Measurements from ENCODE around the gene TMEM270. TPM values are rescaled to one million over a fixed set of nuclear protein-coding genes. Genes with fewer than 3 reads are reported as not detected.
A peak's percentile ranks its signal among the peaks of the same experiment; 100 is the strongest.
"Not testable (repeated sequence)": the region's sequence is repeated elsewhere in the genome, so short reads cannot be mapped to it uniquely, and the experiment has no call there.

Gene TMEM270, protein sequence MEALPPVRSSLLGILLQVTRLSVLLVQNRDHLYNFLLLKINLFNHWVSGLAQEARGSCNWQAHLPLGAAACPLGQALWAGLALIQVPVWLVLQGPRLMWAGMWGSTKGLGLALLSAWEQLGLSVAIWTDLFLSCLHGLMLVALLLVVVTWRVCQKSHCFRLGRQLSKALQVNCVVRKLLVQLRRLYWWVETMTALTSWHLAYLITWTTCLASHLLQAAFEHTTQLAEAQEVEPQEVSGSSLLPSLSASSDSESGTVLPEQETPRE
- not detected in 2 replicates for total RNA-seq
- polyA plus RNA-seq (2012), result not detected

DNA sequence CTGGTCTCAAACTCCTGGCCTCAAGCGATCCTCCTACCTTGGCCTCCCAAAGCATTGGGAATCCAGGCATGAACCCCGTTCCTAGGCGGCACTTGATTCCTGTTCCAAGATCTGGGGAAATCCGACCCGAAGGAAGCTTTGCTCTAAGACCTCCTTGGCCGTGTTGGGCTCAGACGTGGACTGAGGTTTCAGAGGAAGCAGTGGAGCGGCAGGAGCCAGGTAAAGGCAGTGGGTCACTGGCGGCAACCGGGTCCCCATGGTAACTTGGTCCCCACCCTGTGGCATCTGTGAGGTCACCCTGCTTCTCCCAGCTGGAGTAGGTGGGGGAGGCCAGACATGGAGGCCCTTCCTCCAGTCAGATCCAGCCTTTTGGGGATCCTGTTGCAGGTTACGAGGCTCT lies at the start of gene TMEM270:
Gene TMEM270 (plus strand): TSS at position 301 of the 400 bp plus-strand sequence. CDS start 36 bp downstream, at position 337.
- DNase-seq (ENCODE audit: low read depth), result no peak

GRCh38 chr7:73811760-73812168 lies 49.2 kb upstream of the TMEM270 start:
- peak; percentile 60 for DNase-seq (ENCODE audit: low read depth)

GRCh38 chr7:73812996-73813395 lies 48.0 kb upstream of the TMEM270 start:
- no peak for DNase-seq (ENCODE audit: low read depth)

DNA sequence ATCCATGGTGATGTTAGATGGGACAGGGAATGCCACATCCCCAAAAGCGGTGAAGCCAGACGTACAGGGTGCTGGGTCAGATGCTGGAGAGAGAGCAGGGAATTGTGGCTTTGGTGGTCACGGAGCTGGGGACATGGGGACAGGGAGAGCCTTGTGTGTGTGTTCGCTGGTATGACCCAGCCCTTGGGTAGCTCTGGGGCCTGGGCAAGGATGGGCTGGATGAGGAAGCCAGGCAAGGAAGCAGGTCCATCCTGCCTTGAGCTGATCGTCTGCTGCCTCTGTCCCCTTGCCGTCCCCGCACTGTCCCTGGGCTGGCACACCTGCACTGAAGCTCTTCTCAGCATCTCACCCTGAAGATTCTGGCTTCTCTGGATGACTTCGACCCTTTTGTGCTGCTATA lies 45.5 kb upstream of the TMEM270 start:
- no peak for DNase-seq (ENCODE audit: low read depth)

DNA sequence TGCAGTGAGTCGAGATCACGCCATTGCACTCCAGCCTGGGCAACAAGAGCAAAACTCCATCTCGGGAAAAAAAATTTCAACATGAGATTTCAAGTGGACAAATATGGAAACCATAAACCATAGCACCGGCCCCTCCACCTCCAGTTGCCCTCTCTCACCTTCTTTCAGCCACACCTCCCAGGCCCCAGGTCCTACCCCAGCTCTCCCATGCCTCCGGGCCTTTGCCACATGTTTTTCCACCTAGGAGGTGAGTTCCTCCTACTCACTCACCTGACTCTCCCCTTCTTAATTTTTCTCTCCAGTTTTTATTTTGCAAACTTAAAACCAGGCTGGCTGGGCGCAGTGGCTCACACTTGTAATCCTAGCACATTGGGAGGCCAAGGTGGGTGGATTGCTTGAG lies 43.8 kb upstream of the TMEM270 start:
- DNase-seq (ENCODE audit: low read depth), result no peak

DNA sequence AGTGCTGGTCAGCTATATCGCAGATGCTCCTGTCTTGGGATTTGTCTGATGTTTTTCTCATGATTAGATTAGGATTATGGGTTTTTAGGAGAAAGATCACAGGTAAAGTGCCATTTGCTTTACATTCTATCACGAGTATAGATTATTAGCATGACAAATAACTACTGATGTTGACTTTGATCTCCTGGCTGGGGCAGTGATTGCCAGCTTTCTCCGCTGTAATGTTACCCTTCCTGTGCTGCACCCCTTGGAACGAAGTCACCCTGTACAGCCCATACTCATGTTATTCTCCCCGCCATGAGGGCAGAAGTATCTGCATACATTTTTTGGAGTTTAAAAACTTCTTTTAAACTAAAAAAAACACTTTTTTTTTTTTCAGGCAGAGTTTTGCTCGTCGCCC lies 40.9 kb upstream of the TMEM270 start:
- no peak for DNase-seq (ENCODE audit: low read depth)

- DNase-seq (ENCODE audit: low read depth), result not testable (repeated sequence)
These were observed 39.2 kb upstream of the TMEM270 start for GRCh38 chr7:73821597-73822285.

DNA sequence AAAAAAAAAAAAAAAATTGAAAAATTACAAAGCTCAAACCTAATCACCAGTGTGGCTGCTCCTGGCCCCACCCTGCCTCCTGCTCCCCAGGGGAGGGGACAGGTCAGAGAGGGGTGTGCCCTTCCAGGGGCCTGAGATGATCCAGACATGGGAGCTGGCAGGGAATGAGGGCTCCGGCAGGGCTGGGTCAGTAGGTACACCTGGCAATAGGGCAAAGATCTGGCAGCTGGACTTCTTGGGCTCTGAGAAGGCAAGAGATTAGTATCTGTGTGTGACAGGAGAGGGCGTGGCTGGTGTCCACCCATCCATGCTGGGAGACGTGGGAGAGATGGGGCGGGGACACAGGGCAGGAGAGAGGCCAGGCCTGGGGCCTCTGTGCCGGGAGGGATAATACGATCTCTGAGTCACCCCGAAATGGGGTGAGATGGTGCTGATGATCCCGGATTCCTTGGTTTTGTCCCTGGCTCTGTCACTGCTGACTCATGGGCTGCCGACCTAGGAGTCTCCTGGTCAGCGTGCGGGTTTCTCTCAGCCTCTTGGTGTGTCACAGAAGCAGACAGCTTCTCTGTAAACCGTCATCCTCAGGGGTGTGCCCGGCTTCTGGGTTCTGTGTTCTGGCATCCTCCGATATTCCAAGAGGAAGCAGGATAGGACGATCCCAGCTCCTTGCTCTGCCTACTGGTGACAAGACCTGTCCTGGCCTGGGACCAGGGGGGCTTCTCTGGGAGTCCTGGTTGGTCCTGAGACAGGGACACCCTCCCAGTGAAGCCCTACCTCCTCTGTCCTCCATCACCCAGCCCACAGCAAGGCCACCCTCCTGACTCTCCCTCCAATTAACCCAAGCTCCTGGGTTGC lies 38.4 kb upstream of the TMEM270 start:
- peak; percentile 97 for DNase-seq (ENCODE audit: low read depth)

DNA sequence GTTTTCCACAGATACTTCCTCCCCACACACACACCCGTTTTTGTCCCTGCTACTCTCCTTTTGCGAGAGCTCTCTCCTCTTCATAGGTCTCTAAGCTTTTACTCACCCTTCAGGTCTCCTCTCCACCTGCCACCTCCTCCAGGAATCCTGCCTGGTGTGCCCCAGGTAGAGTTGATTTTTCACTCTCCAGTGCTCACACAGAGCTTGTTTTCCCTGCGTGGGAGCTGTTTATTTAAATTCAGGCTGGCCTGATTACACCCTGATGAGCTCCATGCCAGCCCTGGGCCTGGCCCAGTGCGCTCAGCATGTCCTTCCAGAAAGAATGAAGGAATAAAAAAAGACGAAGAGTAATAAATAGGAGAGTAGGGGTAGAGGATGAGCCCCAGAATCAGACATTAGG lies 37.7 kb upstream of the TMEM270 start:
- DNase-seq (ENCODE audit: low read depth), result no peak

DNA sequence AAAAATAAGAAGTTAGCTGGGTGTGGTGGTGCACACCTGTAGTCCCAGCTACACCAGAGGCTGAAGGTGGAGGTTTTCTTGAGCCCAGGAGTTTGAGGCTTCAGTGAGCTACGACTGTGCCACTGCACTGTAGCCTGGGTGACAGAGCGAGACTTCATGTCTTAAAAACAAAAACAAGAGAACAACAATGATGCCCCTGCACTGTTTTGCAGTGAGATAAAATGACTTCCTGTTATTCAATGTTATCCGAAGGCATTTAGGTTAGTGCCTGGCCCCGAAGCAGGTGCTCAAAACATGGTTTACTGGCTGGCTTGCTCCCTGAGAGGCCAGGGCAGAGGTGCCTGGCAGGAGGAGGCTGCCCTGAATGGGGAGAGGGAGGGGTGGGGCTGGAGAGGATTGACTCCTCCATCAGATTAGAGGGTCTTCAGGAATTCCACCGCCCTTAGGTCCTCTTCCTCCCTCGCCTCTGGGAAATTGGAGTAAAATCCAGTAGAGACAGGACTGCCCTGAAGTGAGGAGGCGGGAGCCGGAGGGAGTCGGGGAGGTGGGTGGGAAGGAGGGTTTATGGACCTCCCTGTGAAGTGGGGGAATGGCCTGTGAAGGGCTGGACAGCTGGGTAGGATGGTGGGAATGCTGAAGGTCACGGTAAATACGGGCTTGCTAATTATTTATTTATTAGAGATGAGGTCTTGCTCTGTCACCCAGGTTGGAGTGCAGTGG lies 36.9 kb upstream of the TMEM270 start:
- no peak for DNase-seq (ENCODE audit: low read depth)

GRCh38 chr7:73824986-73825385 lies 36.0 kb upstream of the TMEM270 start:
- no peak for DNase-seq (ENCODE audit: low read depth)

- DNase-seq (ENCODE audit: low read depth), result peak; percentile 48
These were observed 33.3 kb upstream of the TMEM270 start for GRCh38 chr7:73827567-73828106.

DNA sequence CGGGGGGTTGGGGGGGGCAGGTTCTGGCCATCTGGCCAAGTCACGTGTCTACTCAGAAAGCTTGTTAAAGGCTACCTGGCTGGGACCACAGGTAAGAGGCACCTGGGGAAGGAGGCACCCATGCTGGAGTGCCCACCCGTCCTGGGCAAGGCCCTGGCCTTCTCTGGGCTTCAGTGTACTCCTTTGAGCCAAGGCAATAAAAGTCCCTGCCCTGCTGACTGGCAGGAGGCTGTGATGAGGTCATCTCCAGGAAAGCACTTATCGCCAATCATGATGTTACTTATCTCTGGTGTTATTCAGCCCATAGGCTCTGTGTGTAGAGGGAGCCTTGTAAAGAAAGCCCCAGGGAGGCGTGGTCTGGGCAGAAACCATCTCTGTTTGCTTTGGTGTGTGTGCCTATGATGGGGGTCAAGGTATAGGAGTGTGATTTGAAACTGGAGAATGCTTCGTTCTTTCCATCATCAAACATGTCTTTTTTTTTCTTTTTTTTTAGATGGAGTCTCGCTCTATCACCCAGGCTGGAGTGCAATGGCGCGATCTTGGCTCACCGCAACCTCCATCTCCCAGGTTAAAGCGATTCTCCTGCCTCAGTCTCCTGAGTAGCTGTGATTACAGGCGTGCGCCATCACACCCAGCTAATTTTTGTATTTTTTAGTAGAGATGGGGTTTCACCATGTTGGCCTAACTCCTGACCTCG lies 32.7 kb upstream of the TMEM270 start:
- DNase-seq (ENCODE audit: low read depth), result peak; percentile 39

DNA sequence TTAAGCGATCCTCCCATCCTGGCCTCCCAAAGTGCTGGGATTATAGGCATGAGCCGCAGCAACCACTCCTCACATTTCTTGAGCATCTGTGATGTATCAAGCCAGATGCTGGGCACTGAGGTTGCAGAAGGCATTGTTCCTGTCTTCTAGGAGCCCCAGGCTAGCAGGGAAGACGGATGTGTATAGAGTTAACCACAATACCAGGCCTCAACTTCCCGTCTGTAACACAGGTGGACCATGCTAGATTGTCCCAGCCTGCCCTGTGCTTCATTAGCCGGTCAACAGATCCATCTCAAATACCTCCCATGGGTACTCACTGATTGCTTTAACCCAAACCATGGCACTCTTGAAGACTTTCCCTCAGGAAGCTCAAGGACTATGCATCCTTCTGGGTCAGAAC lies 32.0 kb upstream of the TMEM270 start:
- no peak for DNase-seq (ENCODE audit: low read depth)

DNA sequence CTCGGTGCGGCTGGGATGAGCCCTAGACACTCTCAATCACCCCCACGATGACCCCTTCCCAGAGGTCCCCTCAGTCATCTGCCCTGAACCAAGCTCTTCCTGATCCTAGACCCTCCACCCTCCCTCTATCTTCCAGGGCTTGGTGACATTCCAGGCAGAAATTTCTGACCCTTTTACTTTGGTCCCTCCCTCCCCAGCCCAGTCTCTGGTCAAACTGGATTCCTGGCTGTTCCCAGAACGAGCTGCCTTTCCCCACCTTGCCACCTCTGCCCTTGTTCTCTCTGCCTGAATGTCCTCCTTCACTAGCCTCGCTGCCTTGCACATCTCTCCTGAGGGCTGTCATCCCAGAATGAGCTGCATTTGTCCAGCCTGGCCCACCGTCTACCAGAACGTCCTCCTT lies 31.5 kb upstream of the TMEM270 start:
- DNase-seq (ENCODE audit: low read depth), result no peak

- no peak for DNase-seq (ENCODE audit: low read depth)
These were observed 30.9 kb upstream of the TMEM270 start for GRCh38 chr7:73829921-73830680.

- peak; percentile 17 for DNase-seq (ENCODE audit: low read depth)
These were observed 30.0 kb upstream of the TMEM270 start, which contains the start of gene CLDN4 for GRCh38 chr7:73830681-73831583. CLDN4 (plus strand) TSS chr7:73830996; CDS start chr7:73831202, 206 bp downstream.

DNA sequence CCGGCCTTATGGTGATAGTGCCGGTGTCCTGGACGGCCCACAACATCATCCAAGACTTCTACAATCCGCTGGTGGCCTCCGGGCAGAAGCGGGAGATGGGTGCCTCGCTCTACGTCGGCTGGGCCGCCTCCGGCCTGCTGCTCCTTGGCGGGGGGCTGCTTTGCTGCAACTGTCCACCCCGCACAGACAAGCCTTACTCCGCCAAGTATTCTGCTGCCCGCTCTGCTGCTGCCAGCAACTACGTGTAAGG lies 29.4 kb upstream of the TMEM270 start:
- no peak for DNase-seq (ENCODE audit: low read depth)

Measured in myocyte (in vitro differentiated cells).